K562 (cell line): ENCODE measurements around the gene FCHSD1.

Experiments used
- EP300 ChIP-seq: IDR thresholded peaks from 2 replicates; pipeline ENCODE4 v1.6.1; 2012; ENCODE audit warnings: low read length, improper control_type of control experiment
- EZH2 ChIP-seq: IDR thresholded peaks from 2 replicates; pipeline ENCODE4 v1.6.1; 2012; ENCODE audit warnings: low read depth, mild to moderate bottlenecking, inconsistent platforms, low read length, borderline replicate concordance
- HDAC6 ChIP-seq: IDR thresholded peaks from 2 replicates; pipeline ENCODE4 v1.6.1; 2012; ENCODE audit warnings: low read depth, mild to moderate bottlenecking, control low read depth, inconsistent platforms, low read length, moderate library complexity
- KAT2B ChIP-seq: IDR thresholded peaks from one replicate; pipeline ENCODE4 v1.6.1; 2012; ENCODE audit warnings: low read depth, mild to moderate bottlenecking, control low read depth, inconsistent platforms, low read length, moderate library complexity
- KDM5B ChIP-seq: fragments of 200-600 bp; sonication (generic); IDR thresholded peaks from 2 replicates; pipeline ENCODE4 v1.6.1; 2012; ENCODE audit warnings: low read depth, mild to moderate bottlenecking, moderate library complexity, low read length, control low read depth, inconsistent platforms; ENCODE audit not compliant: insufficient replicate concordance
- MAFK ChIP-seq: IDR thresholded peaks from 2 replicates; pipeline ENCODE4 v1.6.1; 2011; ENCODE audit warnings: low read length, improper control_type of control experiment
- PHF8 ChIP-seq: fragments of 200-600 bp; sonication (generic); IDR thresholded peaks from 2 replicates; pipeline ENCODE4 v1.6.1; 2012; ENCODE audit warnings: mixed run types, mild to moderate bottlenecking, inconsistent platforms, low read length, moderate library complexity, borderline replicate concordance
- SMARCA4 ChIP-seq: fragments of 450-650 bp; IDR thresholded peaks from 2 replicates; pipeline ENCODE4 v1.6.1; 2016
- U2AF1 ChIP-seq: fragments of 200-400 bp; formaldehyde crosslinking; optimal IDR thresholded peaks from 2 replicates; pipeline ENCODE3; 2017; ENCODE audit warnings: mild to moderate bottlenecking, low read depth, low read length, moderate library complexity
- TF ChIP-seq, protein P1 (sequence below), 3 experiments: IDR thresholded peaks in 2 of 3; conservative IDR thresholded peaks in 1 of 3; 2 replicates each; pipeline ENCODE4 v1.5.1; 2011 to 2012; ENCODE audit warnings: low read length in 3 of 3, mild to moderate bottlenecking in 3 of 3, control low read depth in 2 of 3, improper control_type of control experiment in 1 of 3, inconsistent platforms in 1 of 3, low read depth in 1 of 3, mixed read lengths in 1 of 3, moderate library complexity in 1 of 3; ENCODE audit not compliant: insufficient read depth in 2 of 3
- TF ChIP-seq, protein P2 (sequence below), 2 experiments: fragments of 450-650 bp; IDR thresholded peaks; 2 replicates each; pipeline ENCODE4 v1.6.1; 2016
- TF ChIP-seq, protein P3 (sequence below): sonication (generic); formaldehyde crosslinking; IDR thresholded peaks from 2 replicates; pipeline ENCODE4 v1.8.1; 2022; ENCODE audit warnings: missing genetic modification reagents
- TF ChIP-seq, protein P4 (sequence below): sonication (generic); formaldehyde crosslinking; IDR thresholded peaks from 2 replicates; pipeline ENCODE4 v1.8.0; 2023; ENCODE audit warnings: mild to moderate bottlenecking, missing genetic modification reagents
- TF ChIP-seq, protein P5 (sequence below), 2 experiments: fragments of 450-650 bp in 1 of 2; sonication (generic) in 1 of 2; formaldehyde crosslinking in 1 of 2; IDR thresholded peaks in 1 of 2; conservative IDR thresholded peaks in 1 of 2; 2 replicates each; pipeline versions ENCODE4 v1.6.1 to v1.8.1; 2016 to 2023; ENCODE audit warnings: mild to moderate bottlenecking in 2 of 2, moderate library complexity in 2 of 2, inconsistent platforms in 1 of 2, missing genetic modification reagents in 1 of 2

DNA sequence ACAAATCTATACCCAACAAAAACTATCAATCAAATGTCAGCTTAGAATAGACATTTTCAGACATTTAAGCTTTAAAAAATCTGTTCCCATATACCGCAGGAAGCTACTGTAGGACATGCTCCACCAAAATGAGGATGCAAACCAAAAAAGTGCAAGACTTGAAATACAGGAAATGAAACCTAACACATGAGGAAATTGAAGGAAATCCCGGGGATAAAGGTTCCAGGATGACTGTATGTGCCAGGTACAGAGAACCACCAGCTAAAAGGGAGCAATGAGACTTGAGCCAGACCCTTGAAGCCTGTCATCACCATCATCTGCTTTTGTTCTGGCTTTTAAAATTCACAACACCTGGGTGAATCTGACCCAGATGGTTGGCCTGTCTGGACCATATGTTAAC is 53.8 kb downstream of the FCHSD1 start:
- TF ChIP-seq PHF8 (no peak), U2AF1 (no peak), KAT2B (no peak), EP300 (no peak), EZH2 (no peak), HDAC6 (no peak), MAFK (no peak), SMARCA4 (no peak), KDM5B (no peak)
- TF ChIP-seq, protein P1, sequence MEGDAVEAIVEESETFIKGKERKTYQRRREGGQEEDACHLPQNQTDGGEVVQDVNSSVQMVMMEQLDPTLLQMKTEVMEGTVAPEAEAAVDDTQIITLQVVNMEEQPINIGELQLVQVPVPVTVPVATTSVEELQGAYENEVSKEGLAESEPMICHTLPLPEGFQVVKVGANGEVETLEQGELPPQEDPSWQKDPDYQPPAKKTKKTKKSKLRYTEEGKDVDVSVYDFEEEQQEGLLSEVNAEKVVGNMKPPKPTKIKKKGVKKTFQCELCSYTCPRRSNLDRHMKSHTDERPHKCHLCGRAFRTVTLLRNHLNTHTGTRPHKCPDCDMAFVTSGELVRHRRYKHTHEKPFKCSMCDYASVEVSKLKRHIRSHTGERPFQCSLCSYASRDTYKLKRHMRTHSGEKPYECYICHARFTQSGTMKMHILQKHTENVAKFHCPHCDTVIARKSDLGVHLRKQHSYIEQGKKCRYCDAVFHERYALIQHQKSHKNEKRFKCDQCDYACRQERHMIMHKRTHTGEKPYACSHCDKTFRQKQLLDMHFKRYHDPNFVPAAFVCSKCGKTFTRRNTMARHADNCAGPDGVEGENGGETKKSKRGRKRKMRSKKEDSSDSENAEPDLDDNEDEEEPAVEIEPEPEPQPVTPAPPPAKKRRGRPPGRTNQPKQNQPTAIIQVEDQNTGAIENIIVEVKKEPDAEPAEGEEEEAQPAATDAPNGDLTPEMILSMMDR (IDR thresholded peaks at IDR 0.05 in 2 of 3, conservative IDR thresholded peaks at IDR 0.05 in 1 of 3; ENCODE audit: insufficient read depth in 2 of 3, low read depth in 1 of 3, low read length in 3 of 3) = no peak
- TF ChIP-seq, protein P2, sequence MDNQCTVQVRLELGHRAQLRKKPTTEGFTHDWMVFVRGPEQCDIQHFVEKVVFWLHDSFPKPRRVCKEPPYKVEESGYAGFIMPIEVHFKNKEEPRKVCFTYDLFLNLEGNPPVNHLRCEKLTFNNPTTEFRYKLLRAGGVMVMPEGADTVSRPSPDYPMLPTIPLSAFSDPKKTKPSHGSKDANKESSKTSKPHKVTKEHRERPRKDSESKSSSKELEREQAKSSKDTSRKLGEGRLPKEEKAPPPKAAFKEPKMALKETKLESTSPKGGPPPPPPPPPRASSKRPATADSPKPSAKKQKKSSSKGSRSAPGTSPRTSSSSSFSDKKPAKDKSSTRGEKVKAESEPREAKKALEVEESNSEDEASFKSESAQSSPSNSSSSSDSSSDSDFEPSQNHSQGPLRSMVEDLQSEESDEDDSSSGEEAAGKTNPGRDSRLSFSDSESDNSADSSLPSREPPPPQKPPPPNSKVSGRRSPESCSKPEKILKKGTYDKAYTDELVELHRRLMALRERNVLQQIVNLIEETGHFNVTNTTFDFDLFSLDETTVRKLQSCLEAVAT (IDR thresholded peaks at IDR 0.05) = no peak
- TF ChIP-seq, protein P3, sequence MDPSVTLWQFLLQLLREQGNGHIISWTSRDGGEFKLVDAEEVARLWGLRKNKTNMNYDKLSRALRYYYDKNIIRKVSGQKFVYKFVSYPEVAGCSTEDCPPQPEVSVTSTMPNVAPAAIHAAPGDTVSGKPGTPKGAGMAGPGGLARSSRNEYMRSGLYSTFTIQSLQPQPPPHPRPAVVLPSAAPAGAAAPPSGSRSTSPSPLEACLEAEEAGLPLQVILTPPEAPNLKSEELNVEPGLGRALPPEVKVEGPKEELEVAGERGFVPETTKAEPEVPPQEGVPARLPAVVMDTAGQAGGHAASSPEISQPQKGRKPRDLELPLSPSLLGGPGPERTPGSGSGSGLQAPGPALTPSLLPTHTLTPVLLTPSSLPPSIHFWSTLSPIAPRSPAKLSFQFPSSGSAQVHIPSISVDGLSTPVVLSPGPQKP = no peak
- TF ChIP-seq, protein P4, sequence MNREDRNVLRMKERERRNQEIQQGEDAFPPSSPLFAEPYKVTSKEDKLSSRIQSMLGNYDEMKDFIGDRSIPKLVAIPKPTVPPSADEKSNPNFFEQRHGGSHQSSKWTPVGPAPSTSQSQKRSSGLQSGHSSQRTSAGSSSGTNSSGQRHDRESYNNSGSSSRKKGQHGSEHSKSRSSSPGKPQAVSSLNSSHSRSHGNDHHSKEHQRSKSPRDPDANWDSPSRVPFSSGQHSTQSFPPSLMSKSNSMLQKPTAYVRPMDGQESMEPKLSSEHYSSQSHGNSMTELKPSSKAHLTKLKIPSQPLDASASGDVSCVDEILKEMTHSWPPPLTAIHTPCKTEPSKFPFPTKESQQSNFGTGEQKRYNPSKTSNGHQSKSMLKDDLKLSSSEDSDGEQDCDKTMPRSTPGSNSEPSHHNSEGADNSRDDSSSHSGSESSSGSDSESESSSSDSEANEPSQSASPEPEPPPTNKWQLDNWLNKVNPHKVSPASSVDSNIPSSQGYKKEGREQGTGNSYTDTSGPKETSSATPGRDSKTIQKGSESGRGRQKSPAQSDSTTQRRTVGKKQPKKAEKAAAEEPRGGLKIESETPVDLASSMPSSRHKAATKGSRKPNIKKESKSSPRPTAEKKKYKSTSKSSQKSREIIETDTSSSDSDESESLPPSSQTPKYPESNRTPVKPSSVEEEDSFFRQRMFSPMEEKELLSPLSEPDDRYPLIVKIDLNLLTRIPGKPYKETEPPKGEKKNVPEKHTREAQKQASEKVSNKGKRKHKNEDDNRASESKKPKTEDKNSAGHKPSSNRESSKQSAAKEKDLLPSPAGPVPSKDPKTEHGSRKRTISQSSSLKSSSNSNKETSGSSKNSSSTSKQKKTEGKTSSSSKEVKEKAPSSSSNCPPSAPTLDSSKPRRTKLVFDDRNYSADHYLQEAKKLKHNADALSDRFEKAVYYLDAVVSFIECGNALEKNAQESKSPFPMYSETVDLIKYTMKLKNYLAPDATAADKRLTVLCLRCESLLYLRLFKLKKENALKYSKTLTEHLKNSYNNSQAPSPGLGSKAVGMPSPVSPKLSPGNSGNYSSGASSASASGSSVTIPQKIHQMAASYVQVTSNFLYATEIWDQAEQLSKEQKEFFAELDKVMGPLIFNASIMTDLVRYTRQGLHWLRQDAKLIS (CRISPR knock-in tag) = no peak
- TF ChIP-seq, protein P5, sequence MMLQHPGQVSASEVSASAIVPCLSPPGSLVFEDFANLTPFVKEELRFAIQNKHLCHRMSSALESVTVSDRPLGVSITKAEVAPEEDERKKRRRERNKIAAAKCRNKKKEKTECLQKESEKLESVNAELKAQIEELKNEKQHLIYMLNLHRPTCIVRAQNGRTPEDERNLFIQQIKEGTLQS (IDR thresholded peaks at IDR 0.05) = no peak
- TF ChIP-seq, protein P5 (CRISPR knock-in tag; conservative IDR thresholded peaks at IDR 0.05) = no peak
